ENCODE data around the gene PRR9. TPM values are rescaled to one million over a fixed set of nuclear protein-coding genes. Genes with fewer than 3 reads are reported as not detected.

Gene PRR9
- total RNA-seq, 4 donors from 2014 or later, result not detected

- no peak overlapping the region for H3K4me3 ChIP-seq
- no peaks in the 10 kb centered on the region for H3K4me1 ChIP-seq
- TF ChIP-seq EP300 (IDR thresholded peaks at IDR 0.05) (no peak), POLR2A (IDR thresholded peaks at IDR 0.05) (no peak), POLR2AphosphoS5 (IDR thresholded peaks at IDR 0.05) (no peak), CTCF (IDR thresholded peaks at IDR 0.05) (no peak)
- 57 to 60% methylated on average over 1 of the region's 1 CpG for WGBS, 2 donors (ENCODE audit: low coverage in 1 of 2)
- H3K36me3 ChIP-seq, result no peaks in the 10 kb centered on the region
- ATAC-seq, result no peak
- H3K27ac ChIP-seq, result no peak overlapping the region
- no peaks in the 10 kb centered on the region for H3K9me3 ChIP-seq
- H3K27me3 ChIP-seq, result no peaks in the 10 kb centered on the region
These were observed 16.1 kb downstream of the PRR9 start for GRCh38 chr1:153233448-153233847.

DNA sequence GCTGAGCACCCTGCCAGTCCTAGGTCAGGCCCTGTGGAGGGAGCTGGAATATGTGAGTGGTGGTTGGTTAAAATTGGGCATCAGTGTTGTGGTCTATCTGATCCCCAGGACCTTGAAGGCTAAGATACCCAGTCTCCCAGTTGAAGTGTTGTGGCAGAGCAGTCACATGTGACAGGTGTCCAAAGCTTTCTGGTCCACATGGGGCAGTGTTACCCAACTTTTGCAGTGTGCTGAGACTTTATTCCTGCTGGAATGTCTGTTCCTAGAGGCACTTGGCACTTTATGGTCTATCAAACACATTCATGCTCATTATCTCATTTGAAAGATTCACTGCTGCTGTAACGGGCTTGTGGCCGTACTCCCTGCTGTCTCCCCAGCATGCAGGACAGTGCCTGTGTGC is 21.1 kb downstream of the PRR9 start:
- ATAC-seq, result no peak
- H3K36me3 ChIP-seq, result no peaks in the 10 kb centered on the region
- no peaks in the 10 kb centered on the region for H3K27me3 ChIP-seq
- no peak for TF ChIP-seq EP300 (IDR thresholded peaks at IDR 0.05)
- TF ChIP-seq CTCF (IDR thresholded peaks at IDR 0.05), result no peak
- TF ChIP-seq POLR2AphosphoS5 (IDR thresholded peaks at IDR 0.05), result no peak
- no peak for TF ChIP-seq POLR2A (IDR thresholded peaks at IDR 0.05)
- no peak overlapping the region for H3K4me3 ChIP-seq
- 61 to 80% methylated on average over 1 to 2 of the region's 2 CpGs for WGBS, 2 donors (ENCODE audit: low coverage in 1 of 2)
- no peak overlapping the region for H3K27ac ChIP-seq
- no peaks in the 10 kb centered on the region for H3K9me3 ChIP-seq
- no peaks in the 10 kb centered on the region for H3K4me1 ChIP-seq

- Histone ChIP-seq H3K4me1 (no peaks in the 10 kb centered on the region), H3K36me3 (no peaks in the 10 kb centered on the region), H3K9me3 (no peaks in the 10 kb centered on the region), H3K27ac (no peak overlapping the region), H3K4me3 (no peak overlapping the region), H3K27me3 (peaks cover 16% of the 10 kb centered on the region)
- WGBS, 2 donors (ENCODE audit: low coverage in 1 of 2), result 80 to 88% methylated on average over 1 of the region's 1 CpG
- TF ChIP-seq POLR2AphosphoS5 (IDR thresholded peaks at IDR 0.05) (no peak), CTCF (IDR thresholded peaks at IDR 0.05) (no peak), EP300 (IDR thresholded peaks at IDR 0.05) (no peak), POLR2A (IDR thresholded peaks at IDR 0.05) (no peak)
- ATAC-seq, result no peak
These were observed 24.8 kb downstream of the PRR9 start for GRCh38 chr1:153242160-153242559.

DNA sequence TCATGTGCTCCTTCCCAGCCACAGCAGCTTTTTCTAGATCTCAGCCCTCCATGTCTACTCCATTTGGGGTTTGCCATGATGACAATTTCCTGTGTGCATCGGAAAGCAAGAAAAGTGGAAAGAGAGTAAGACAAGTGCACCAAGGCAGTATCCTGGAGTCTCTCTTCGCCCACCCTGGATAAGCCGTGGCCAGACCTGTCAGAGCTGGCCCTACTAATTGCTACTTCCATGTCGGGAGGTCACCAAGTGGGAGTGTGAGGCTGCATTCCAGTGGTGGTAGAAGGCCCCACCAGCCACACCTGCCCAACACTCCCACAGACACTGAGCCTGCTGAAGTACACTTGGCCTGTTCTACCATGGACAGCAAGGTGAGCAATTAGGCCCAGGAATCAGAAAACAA is 28.1 kb downstream of the PRR9 start:
- no peak for ATAC-seq
- no peak overlapping the region for H3K27ac ChIP-seq
- WGBS, 2 donors (ENCODE audit: low coverage in 1 of 2), result no CpG with 5 or more reads among the region's 4 CpGs
- no peaks in the 10 kb centered on the region for H3K9me3 ChIP-seq
- TF ChIP-seq POLR2A (IDR thresholded peaks at IDR 0.05) (no peak), EP300 (IDR thresholded peaks at IDR 0.05) (no peak), CTCF (IDR thresholded peaks at IDR 0.05) (no peak), POLR2AphosphoS5 (IDR thresholded peaks at IDR 0.05) (no peak)
- H3K27me3 ChIP-seq, result peaks cover 33% of the 10 kb centered on the region
- no peak overlapping the region for H3K4me3 ChIP-seq
- H3K4me1 ChIP-seq, result no peaks in the 10 kb centered on the region
- H3K36me3 ChIP-seq, result no peaks in the 10 kb centered on the region

DNA sequence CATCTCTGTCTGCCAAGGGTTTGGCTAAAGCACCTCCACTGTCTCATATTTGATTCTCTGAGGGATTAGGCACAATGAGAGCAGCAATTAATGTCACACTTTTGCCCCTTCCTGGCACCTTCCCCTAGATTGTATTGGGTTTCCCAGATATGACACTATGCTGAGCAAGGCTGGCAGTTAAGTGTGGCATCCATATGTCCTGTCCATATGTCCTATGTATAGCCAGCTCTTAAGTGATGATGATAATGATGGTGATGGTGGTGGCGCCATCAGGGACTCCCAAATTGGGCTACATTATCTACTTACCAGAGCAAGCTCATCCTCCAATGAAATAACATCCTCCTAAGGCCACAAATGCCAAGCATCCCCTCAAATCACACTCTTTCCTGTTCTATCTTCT is 28.6 kb downstream of the PRR9 start:
- Histone ChIP-seq H3K4me3 (no peak overlapping the region), H3K27ac (no peak overlapping the region), H3K27me3 (peaks cover 33% of the 10 kb centered on the region), H3K4me1 (no peaks in the 10 kb centered on the region), H3K9me3 (no peaks in the 10 kb centered on the region), H3K36me3 (no peaks in the 10 kb centered on the region)
- TF ChIP-seq POLR2AphosphoS5 (IDR thresholded peaks at IDR 0.05) (no peak), POLR2A (IDR thresholded peaks at IDR 0.05) (no peak), CTCF (IDR thresholded peaks at IDR 0.05) (no peak), EP300 (IDR thresholded peaks at IDR 0.05) (no peak)
- no peak for ATAC-seq
- 83 to 91% methylated on average over 1 of the region's 1 CpG for WGBS, 2 donors (ENCODE audit: low coverage in 1 of 2)

Data from gastroesophageal sphincter (tissue), 4 donors.